ENCODE data around the gene MBD5. TPM values are rescaled to one million over a fixed set of nuclear protein-coding genes. Genes with fewer than 3 reads are reported as not detected.
"Not testable (repeated sequence)": the region's sequence is repeated elsewhere in the genome, so short reads cannot be mapped to it uniquely, and the experiment has no call there.

The MBD5 gene
- total RNA-seq, 2 donors from 2014 or later, result 34.7 to 40.9 TPM

- no peaks in the 10 kb centered on the region for H3K27me3 Mint-ChIP-seq (ENCODE audit: low read depth)
- peaks cover 23 to 24% of the 10 kb centered on the region in 2 donors for H3K9me3 Mint-ChIP-seq
- peaks cover 21% of the 10 kb centered on the region for H3K4me1 Mint-ChIP-seq (ENCODE audit: low read depth)
- peaks cover 34 to 39% of the 10 kb centered on the region in 2 donors for H3K36me3 Mint-ChIP-seq (ENCODE audit: insufficient read depth in 2 of 2)
- no peak for DNase-seq
- ATAC-seq (replicated peaks in 1 of 2), result no peak
- H3K27ac Mint-ChIP-seq, result no peak overlapping the region
- no peak overlapping the region for H3K4me3 Mint-ChIP-seq
Measured at GRCh38 chr2:148006249-148007007, 14.5 kb upstream of the MBD5 start.

- H3K4me1 Mint-ChIP-seq (ENCODE audit: low read depth), result peaks cover 23% of the 10 kb centered on the region
- peaks cover 29 to 31% of the 10 kb centered on the region in 2 donors for H3K36me3 Mint-ChIP-seq (ENCODE audit: insufficient read depth in 2 of 2)
- H3K4me3 Mint-ChIP-seq, result no peak overlapping the region
- DNase-seq, result no peak
- H3K27ac Mint-ChIP-seq, result no peak overlapping the region
- ATAC-seq (replicated peaks in 1 of 2), result no peak
- H3K27me3 Mint-ChIP-seq (ENCODE audit: low read depth), result no peaks in the 10 kb centered on the region
- peaks cover 18 to 20% of the 10 kb centered on the region in 2 donors for H3K9me3 Mint-ChIP-seq
Measured at GRCh38 chr2:148007219-148007900, 13.5 kb upstream of the MBD5 start.

- not testable (repeated sequence) for H3K27me3 Mint-ChIP-seq (ENCODE audit: low read depth)
Measured at GRCh38 chr2:148008411-148008810, 12.5 kb upstream of the MBD5 start.

GRCh38 chr2:148013876-148014275 lies 7.0 kb upstream of the MBD5 start:
- no peak for DNase-seq
- Mint-ChIP-seq H3K9me3 (peaks cover 5 to 6% of the 10 kb centered on the region in 2 donors), H3K27ac (no peak overlapping the region), H3K4me1 (ENCODE audit: low read depth) (peaks cover 51% of the 10 kb centered on the region), H3K4me3 (no peak overlapping the region), H3K27me3 (ENCODE audit: low read depth) (no peaks in the 10 kb centered on the region), H3K36me3 (ENCODE audit: insufficient read depth in 2 of 2) (peaks cover 8 to 12% of the 10 kb centered on the region in 2 donors)
- no peak for ATAC-seq (replicated peaks in 1 of 2)

More at GRCh38 chr2:148008411-148008810, 12.5 kb upstream of the MBD5 start:
- Mint-ChIP-seq H3K9me3 (peaks cover 13 to 14% of the 10 kb centered on the region in 2 donors), H3K4me1 (ENCODE audit: low read depth) (peaks cover 34% of the 10 kb centered on the region), H3K36me3 (ENCODE audit: insufficient read depth in 2 of 2) (peaks cover 22 to 27% of the 10 kb centered on the region in 2 donors)
- not testable (repeated sequence) for ATAC-seq (replicated peaks in 1 of 2); DNase-seq; H3K27ac Mint-ChIP-seq; H3K4me3 Mint-ChIP-seq

GRCh38 chr2:148014616-148015015 lies 6.3 kb upstream of the MBD5 start:
- Mint-ChIP-seq H3K27me3 (ENCODE audit: low read depth) (no peaks in the 10 kb centered on the region), H3K27ac (no peak overlapping the region), H3K4me3 (no peak overlapping the region), H3K4me1 (ENCODE audit: low read depth) (peaks cover 57% of the 10 kb centered on the region), H3K9me3 (peaks cover 3 to 6% of the 10 kb centered on the region in 2 donors), H3K36me3 (ENCODE audit: insufficient read depth in 2 of 2) (peaks cover 5 to 9% of the 10 kb centered on the region in 2 donors)
- no peak for ATAC-seq (replicated peaks in 1 of 2)
- no peak for DNase-seq

- DNase-seq, result peak; percentile 95 to 98
- H3K4me3 Mint-ChIP-seq, result peak within 1 kb of the TSS; percentile 98 to 100
- peaks cover 49% of the 10 kb centered on the region for H3K4me1 Mint-ChIP-seq (ENCODE audit: low read depth)
- H3K27me3 Mint-ChIP-seq (ENCODE audit: low read depth), result no peaks in the 10 kb centered on the region
- peak; percentile 89 to 90 for ATAC-seq (replicated peaks in 1 of 2)
- H3K9me3 Mint-ChIP-seq, result no peaks in the 10 kb centered on the region
- H3K27ac Mint-ChIP-seq, result peak within 1 kb of the TSS; percentile 87
- peaks cover 2% of the 10 kb centered on the region in 2 donors for H3K36me3 Mint-ChIP-seq (ENCODE audit: insufficient read depth in 2 of 2)
Measured at GRCh38 chr2:148020111-148021058, 506 bp upstream of the MBD5 start, which contains the start of gene ORC4. Gene ORC4, minus strand, starts transcription at chr2:148020737. Its CDS starts 44,779 bp downstream, at chr2:147975958.

GRCh38 chr2:148021886-148022285 lies 995 bp downstream of the MBD5 start:
- Mint-ChIP-seq H3K27ac (peak overlapping the region; percentile 87), H3K36me3 (ENCODE audit: insufficient read depth in 2 of 2) (peaks cover 2% of the 10 kb centered on the region in 2 donors), H3K4me3 (peak overlapping the region; percentile 98 to 100), H3K27me3 (ENCODE audit: low read depth) (no peaks in the 10 kb centered on the region), H3K9me3 (no peaks in the 10 kb centered on the region), H3K4me1 (ENCODE audit: low read depth) (peaks cover 56% of the 10 kb centered on the region)
- ATAC-seq (replicated peaks in 1 of 2) (no peak), DNase-seq (no peak)

GRCh38 chr2:148022351-148022750 lies 1.5 kb downstream of the MBD5 start:
- no peaks in the 10 kb centered on the region for H3K9me3 Mint-ChIP-seq
- peaks cover 55% of the 10 kb centered on the region for H3K4me1 Mint-ChIP-seq (ENCODE audit: low read depth)
- H3K27ac Mint-ChIP-seq, result peak overlapping the region; percentile 87
- peak overlapping the region; percentile 98 to 100 for H3K4me3 Mint-ChIP-seq
- DNase-seq (no peak), ATAC-seq (replicated peaks in 1 of 2) (no peak)
- peaks cover 2% of the 10 kb centered on the region in 2 donors for H3K36me3 Mint-ChIP-seq (ENCODE audit: insufficient read depth in 2 of 2)
- no peaks in the 10 kb centered on the region for H3K27me3 Mint-ChIP-seq (ENCODE audit: low read depth)

GRCh38 chr2:148022882-148023281 lies 2.0 kb downstream of the MBD5 start:
- Mint-ChIP-seq H3K36me3 (ENCODE audit: insufficient read depth in 2 of 2) (peaks cover 2% of the 10 kb centered on the region in 2 donors), H3K4me1 (ENCODE audit: low read depth) (peaks cover 52% of the 10 kb centered on the region), H3K27me3 (ENCODE audit: low read depth) (no peaks in the 10 kb centered on the region), H3K27ac (peak overlapping the region; percentile 98), H3K4me3 (peak overlapping the region; percentile 98 to 100), H3K9me3 (no peaks in the 10 kb centered on the region)
- ATAC-seq (replicated peaks in 1 of 2) (no peak), DNase-seq (no peak)

- Mint-ChIP-seq H3K27ac (peak overlapping the region; percentile 98), H3K4me3 (peak overlapping the region; percentile 82 to 100), H3K27me3 (ENCODE audit: low read depth) (no peaks in the 10 kb centered on the region), H3K9me3 (no peaks in the 10 kb centered on the region), H3K36me3 (ENCODE audit: insufficient read depth in 2 of 2) (peaks cover 2% of the 10 kb centered on the region in 2 donors), H3K4me1 (ENCODE audit: low read depth) (peaks cover 42% of the 10 kb centered on the region)
- no peak for DNase-seq
- no peak for ATAC-seq (replicated peaks in 1 of 2)
Measured at GRCh38 chr2:148023861-148024260, 3.0 kb downstream of the MBD5 start.

- Mint-ChIP-seq H3K4me3 (no peak overlapping the region), H3K36me3 (ENCODE audit: insufficient read depth in 2 of 2) (no peaks in the 10 kb centered on the region), H3K9me3 (no peaks in the 10 kb centered on the region), H3K4me1 (ENCODE audit: low read depth) (peaks cover 33% of the 10 kb centered on the region), H3K27ac (no peak overlapping the region), H3K27me3 (ENCODE audit: low read depth) (no peaks in the 10 kb centered on the region)
- DNase-seq (no peak), ATAC-seq (replicated peaks in 1 of 2) (no peak)
Measured at GRCh38 chr2:148026573-148026972, 5.7 kb downstream of the MBD5 start.

GRCh38 chr2:148027822-148028221 lies 6.9 kb downstream of the MBD5 start:
- no peaks in the 10 kb centered on the region for H3K36me3 Mint-ChIP-seq (ENCODE audit: insufficient read depth in 2 of 2)
- no peak overlapping the region for H3K27ac Mint-ChIP-seq
- no peaks in the 10 kb centered on the region for H3K27me3 Mint-ChIP-seq (ENCODE audit: low read depth)
- H3K9me3 Mint-ChIP-seq, result no peaks in the 10 kb centered on the region
- peaks cover 31% of the 10 kb centered on the region for H3K4me1 Mint-ChIP-seq (ENCODE audit: low read depth)
- no peak overlapping the region for H3K4me3 Mint-ChIP-seq
- ATAC-seq (replicated peaks in 1 of 2), result peak in 1 of 2 donors; percentile 41
- DNase-seq, result no peak
